ENCODE data around the gene AP5B1.
"Not testable (repeated sequence)": the region's sequence is repeated elsewhere in the genome, so short reads cannot be mapped to it uniquely, and the experiment has no call there.

The AP5B1 gene

GRCh38 chr11:65741185-65741584, 39.6 kb downstream of the AP5B1 start:
- DNase-seq (ENCODE audit: low read depth) = no peak
- no peak for TF ChIP-seq CTCF (IDR thresholded peaks at IDR 0.05; ENCODE audit: low read depth, low read length, missing control alignments)
- in situ Hi-C loops (cut with HindIII; ENCODE audit: low sequenced_read_pairs) = no loop called here
- H3K4me3 ChIP-seq (ENCODE audit: low read depth, low read length) = no peak overlapping the region

GRCh38 chr11:65739022-65739421, 41.8 kb downstream of the AP5B1 start:
- no peak for DNase-seq (ENCODE audit: low read depth)
- no peak overlapping the region for H3K4me3 ChIP-seq (ENCODE audit: low read depth, low read length)
- in situ Hi-C loops (cut with HindIII; ENCODE audit: low sequenced_read_pairs) = no loop called here
- TF ChIP-seq CTCF (IDR thresholded peaks at IDR 0.05; ENCODE audit: low read depth, low read length, missing control alignments) = no peak

GRCh38 chr11:65736810-65737209, 44.0 kb downstream of the AP5B1 start:
- no peak for TF ChIP-seq CTCF (IDR thresholded peaks at IDR 0.05; ENCODE audit: low read depth, low read length, missing control alignments)
- in situ Hi-C loops (cut with HindIII; ENCODE audit: low sequenced_read_pairs) = no loop called here
- H3K4me3 ChIP-seq (ENCODE audit: low read depth, low read length) = no peak overlapping the region
- no peak for DNase-seq (ENCODE audit: low read depth)

- in situ Hi-C loops (cut with HindIII; ENCODE audit: low sequenced_read_pairs); DNase-seq (ENCODE audit: low read depth); H3K4me3 ChIP-seq (ENCODE audit: low read depth, low read length): not testable (repeated sequence)
Observed at GRCh38 chr11:65735111-65735510, 45.7 kb downstream of the AP5B1 start.

- TF ChIP-seq CTCF (IDR thresholded peaks at IDR 0.05; ENCODE audit: low read depth, low read length, missing control alignments) = no peak
- in situ Hi-C loops (cut with HindIII; ENCODE audit: low sequenced_read_pairs) = no loop called here
- no peak overlapping the region for H3K4me3 ChIP-seq (ENCODE audit: low read depth, low read length)
- no peak for DNase-seq (ENCODE audit: low read depth)
Observed at GRCh38 chr11:65730461-65730860, 50.3 kb downstream of the AP5B1 start.

GRCh38 chr11:65727865-65728264, 52.9 kb downstream of the AP5B1 start:
- no peak overlapping the region for H3K4me3 ChIP-seq (ENCODE audit: low read depth, low read length)
- in situ Hi-C loops (cut with HindIII; ENCODE audit: low sequenced_read_pairs) = no loop called here
- TF ChIP-seq CTCF (IDR thresholded peaks at IDR 0.05; ENCODE audit: low read depth, low read length, missing control alignments) = no peak
- DNase-seq (ENCODE audit: low read depth) = no peak

GRCh38 chr11:65726660-65727059, 54.1 kb downstream of the AP5B1 start:
- in situ Hi-C loops (cut with HindIII; ENCODE audit: low sequenced_read_pairs) = no loop called here
- DNase-seq (ENCODE audit: low read depth) = no peak
- TF ChIP-seq CTCF (IDR thresholded peaks at IDR 0.05; ENCODE audit: low read depth, low read length, missing control alignments) = no peak

More at GRCh38 chr11:65726660-65727059, 54.1 kb downstream of the AP5B1 start:
- no peak overlapping the region for H3K4me3 ChIP-seq (ENCODE audit: low read depth, low read length)

Measured in astrocyte of the cerebellum (primary cell).